HG03108 (cell line): ENCODE data around the gene LCN2.
"Not testable (repeated sequence)": the region's sequence is repeated elsewhere in the genome, so short reads cannot be mapped to it uniquely, and the experiment has no call there.

Experiments used
- ATAC-seq: cut with Tn5 transposase; IDR thresholded peaks from one replicate; pipeline ENCODE4 v1.9.1; 2021; ENCODE audit warnings: moderate library complexity; ENCODE audit not compliant: unreplicated experiment

The LCN2 gene

GRCh38 chr9:128163523-128164306 lies 14.5 kb downstream of the LCN2 start:
- no peak for ATAC-seq

GRCh38 chr9:128164307-128164885 lies 15.1 kb downstream of the LCN2 start:
- ATAC-seq: no peak

- ATAC-seq: no peak
These were observed 16.9 kb downstream of the LCN2 start for GRCh38 chr9:128166169-128166568.

- no peak for ATAC-seq
These were observed 18.0 kb downstream of the LCN2 start for GRCh38 chr9:128167209-128167608.

GRCh38 chr9:128168731-128169308 lies 19.6 kb downstream of the LCN2 start:
- ATAC-seq: no peak

GRCh38 chr9:128169492-128169891 lies 20.2 kb downstream of the LCN2 start:
- ATAC-seq: no peak

GRCh38 chr9:128169925-128170324 lies 20.7 kb downstream of the LCN2 start:
- no peak for ATAC-seq

- ATAC-seq: no peak
These were observed 24.8 kb downstream of the LCN2 start for GRCh38 chr9:128174062-128174461.

- no peak for ATAC-seq
These were observed 25.9 kb downstream of the LCN2 start for GRCh38 chr9:128175102-128175563.

GRCh38 chr9:128175726-128176125 lies 26.5 kb downstream of the LCN2 start:
- no peak for ATAC-seq

- ATAC-seq: no peak
These were observed 29.7 kb downstream of the LCN2 start for GRCh38 chr9:128178806-128179431.

- no peak for ATAC-seq
These were observed 30.7 kb downstream of the LCN2 start for GRCh38 chr9:128180001-128180400.

GRCh38 chr9:128180447-128180846 lies 31.2 kb downstream of the LCN2 start:
- no peak for ATAC-seq

GRCh38 chr9:128181480-128181879 lies 32.2 kb downstream of the LCN2 start:
- not testable (repeated sequence) for ATAC-seq

- no peak for ATAC-seq
These were observed 33.8 kb downstream of the LCN2 start for GRCh38 chr9:128182893-128183588.

- no peak for ATAC-seq
These were observed 37.0 kb downstream of the LCN2 start for GRCh38 chr9:128185979-128186965.

GRCh38 chr9:128187361-128187760 lies 38.1 kb downstream of the LCN2 start:
- no peak for ATAC-seq

- ATAC-seq: no peak
These were observed 39.0 kb downstream of the LCN2 start for GRCh38 chr9:128188209-128188608.

- ATAC-seq: no peak
These were observed 40.8 kb downstream of the LCN2 start for GRCh38 chr9:128190013-128190412.
